Measurements from ENCODE around the gene PAN2. TPM values are rescaled to one million over a fixed set of nuclear protein-coding genes. Genes with fewer than 3 reads are reported as not detected.
A peak's percentile ranks its signal among the peaks of the same experiment; 100 is the strongest.

Gene PAN2
- total RNA-seq, 1 experiment from 2014 or later = 75.0 TPM

- Histone ChIP-seq H2AFZ (ENCODE audit: low read depth, low read length, poor library complexity, severe bottlenecking) (no peak overlapping the region), H3K36me3 (ENCODE audit: control insufficient read depth in 1 of 2, insufficient read depth in 2 of 2, low read length in 2 of 2) (peaks cover 3 to 16% of the 10 kb centered on the region in 2 experiments; a peak in 2 of 4 replicates), H3K9me2 (ENCODE audit: insufficient read depth) (no peaks in the 10 kb centered on the region), H3K4me2 (ENCODE audit: low read length) (peak overlapping the region; percentile 93), H3K9ac (ENCODE audit: low read length) (peak overlapping the region; percentile 96), H4K20me1 (ENCODE audit: insufficient read depth) (no peaks in the 10 kb centered on the region), H3K9me3 (ENCODE audit: control insufficient read depth in 1 of 2, insufficient read depth in 1 of 2, low read depth in 1 of 2, low read length in 2 of 2) (no peaks in the 10 kb centered on the region), H3K27me3 (ENCODE audit: insufficient read depth, low read length) (no peaks in the 10 kb centered on the region), H3K4me1 (ENCODE audit: control insufficient read depth in 1 of 2, insufficient read depth in 2 of 2, low read length in 2 of 2) (peaks cover 22 to 48% of the 10 kb centered on the region in 2 experiments; a peak in 3 of 4 replicates), H3K27ac (ENCODE audit: low read depth, low read length) (peak overlapping the region; percentile 74), H3K79me2 (ENCODE audit: insufficient read depth, low read length) (peaks cover 65% of the 10 kb centered on the region), H3K4me3 (replicated peaks in 1 of 2; ENCODE audit: low read depth in 1 of 2, low read length in 2 of 2) (peak overlapping the region; percentile 69 to 99)
- RAD21 ChIA-PET (ENCODE audit: low non-redundant PET in 1 of 2, low total read pairs in 2 of 2, uncharacterized antibody in 2 of 2, unreplicated experiment in 2 of 2) = no interaction called here
- BruUV-seq (replicated peaks) = no TSS peak
- DNase-seq (ENCODE audit: low read depth, low spot score) = no peak
- TF ChIP-seq ELF1 (IDR thresholded peaks at IDR 0.05; ENCODE audit: borderline replicate concordance, low read depth) (no peak), CEBPB (IDR thresholded peaks at IDR 0.05; ENCODE audit: low read depth) (no peak), YY1 (IDR thresholded peaks at IDR 0.05; ENCODE audit: extremely low read depth, insufficient replicate concordance, low read depth, low read length) (no peak), SIN3A (IDR thresholded peaks at IDR 0.05; ENCODE audit: low read depth) (no peak), FOSL1 (IDR thresholded peaks at IDR 0.05; ENCODE audit: low read depth) (no peak), POLR2A (IDR thresholded peaks at IDR 0.05; ENCODE audit: borderline replicate concordance, extremely low read depth, insufficient read depth, insufficient read length) (no peak), TCF7L2 (IDR thresholded peaks at IDR 0.05; ENCODE audit: borderline replicate concordance, extremely low read depth, insufficient read depth, insufficient read length) (no peak), EZH2phosphoT487 (IDR thresholded peaks at IDR 0.05; ENCODE audit: borderline replicate concordance) (no peak)
- TF ChIP-seq, protein P1, sequence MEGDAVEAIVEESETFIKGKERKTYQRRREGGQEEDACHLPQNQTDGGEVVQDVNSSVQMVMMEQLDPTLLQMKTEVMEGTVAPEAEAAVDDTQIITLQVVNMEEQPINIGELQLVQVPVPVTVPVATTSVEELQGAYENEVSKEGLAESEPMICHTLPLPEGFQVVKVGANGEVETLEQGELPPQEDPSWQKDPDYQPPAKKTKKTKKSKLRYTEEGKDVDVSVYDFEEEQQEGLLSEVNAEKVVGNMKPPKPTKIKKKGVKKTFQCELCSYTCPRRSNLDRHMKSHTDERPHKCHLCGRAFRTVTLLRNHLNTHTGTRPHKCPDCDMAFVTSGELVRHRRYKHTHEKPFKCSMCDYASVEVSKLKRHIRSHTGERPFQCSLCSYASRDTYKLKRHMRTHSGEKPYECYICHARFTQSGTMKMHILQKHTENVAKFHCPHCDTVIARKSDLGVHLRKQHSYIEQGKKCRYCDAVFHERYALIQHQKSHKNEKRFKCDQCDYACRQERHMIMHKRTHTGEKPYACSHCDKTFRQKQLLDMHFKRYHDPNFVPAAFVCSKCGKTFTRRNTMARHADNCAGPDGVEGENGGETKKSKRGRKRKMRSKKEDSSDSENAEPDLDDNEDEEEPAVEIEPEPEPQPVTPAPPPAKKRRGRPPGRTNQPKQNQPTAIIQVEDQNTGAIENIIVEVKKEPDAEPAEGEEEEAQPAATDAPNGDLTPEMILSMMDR (IDR thresholded peaks at IDR 0.05 in 2 of 3, conservative IDR thresholded peaks at IDR 0.05 in 1 of 3; ENCODE audit: borderline replicate concordance in 1 of 3, insufficient read depth in 1 of 3, low read depth in 2 of 3, low read length in 2 of 3) = no peak
- TF ChIP-seq, protein P2, sequence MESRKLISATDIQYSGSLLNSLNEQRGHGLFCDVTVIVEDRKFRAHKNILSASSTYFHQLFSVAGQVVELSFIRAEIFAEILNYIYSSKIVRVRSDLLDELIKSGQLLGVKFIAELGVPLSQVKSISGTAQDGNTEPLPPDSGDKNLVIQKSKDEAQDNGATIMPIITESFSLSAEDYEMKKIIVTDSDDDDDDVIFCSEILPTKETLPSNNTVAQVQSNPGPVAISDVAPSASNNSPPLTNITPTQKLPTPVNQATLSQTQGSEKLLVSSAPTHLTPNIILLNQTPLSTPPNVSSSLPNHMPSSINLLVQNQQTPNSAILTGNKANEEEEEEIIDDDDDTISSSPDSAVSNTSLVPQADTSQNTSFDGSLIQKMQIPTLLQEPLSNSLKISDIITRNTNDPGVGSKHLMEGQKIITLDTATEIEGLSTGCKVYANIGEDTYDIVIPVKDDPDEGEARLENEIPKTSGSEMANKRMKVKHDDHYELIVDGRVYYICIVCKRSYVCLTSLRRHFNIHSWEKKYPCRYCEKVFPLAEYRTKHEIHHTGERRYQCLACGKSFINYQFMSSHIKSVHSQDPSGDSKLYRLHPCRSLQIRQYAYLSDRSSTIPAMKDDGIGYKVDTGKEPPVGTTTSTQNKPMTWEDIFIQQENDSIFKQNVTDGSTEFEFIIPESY (IDR thresholded peaks at IDR 0.05; ENCODE audit: extremely low read depth, insufficient replicate concordance, low read length) = no peak
- TF ChIP-seq, protein P3, sequence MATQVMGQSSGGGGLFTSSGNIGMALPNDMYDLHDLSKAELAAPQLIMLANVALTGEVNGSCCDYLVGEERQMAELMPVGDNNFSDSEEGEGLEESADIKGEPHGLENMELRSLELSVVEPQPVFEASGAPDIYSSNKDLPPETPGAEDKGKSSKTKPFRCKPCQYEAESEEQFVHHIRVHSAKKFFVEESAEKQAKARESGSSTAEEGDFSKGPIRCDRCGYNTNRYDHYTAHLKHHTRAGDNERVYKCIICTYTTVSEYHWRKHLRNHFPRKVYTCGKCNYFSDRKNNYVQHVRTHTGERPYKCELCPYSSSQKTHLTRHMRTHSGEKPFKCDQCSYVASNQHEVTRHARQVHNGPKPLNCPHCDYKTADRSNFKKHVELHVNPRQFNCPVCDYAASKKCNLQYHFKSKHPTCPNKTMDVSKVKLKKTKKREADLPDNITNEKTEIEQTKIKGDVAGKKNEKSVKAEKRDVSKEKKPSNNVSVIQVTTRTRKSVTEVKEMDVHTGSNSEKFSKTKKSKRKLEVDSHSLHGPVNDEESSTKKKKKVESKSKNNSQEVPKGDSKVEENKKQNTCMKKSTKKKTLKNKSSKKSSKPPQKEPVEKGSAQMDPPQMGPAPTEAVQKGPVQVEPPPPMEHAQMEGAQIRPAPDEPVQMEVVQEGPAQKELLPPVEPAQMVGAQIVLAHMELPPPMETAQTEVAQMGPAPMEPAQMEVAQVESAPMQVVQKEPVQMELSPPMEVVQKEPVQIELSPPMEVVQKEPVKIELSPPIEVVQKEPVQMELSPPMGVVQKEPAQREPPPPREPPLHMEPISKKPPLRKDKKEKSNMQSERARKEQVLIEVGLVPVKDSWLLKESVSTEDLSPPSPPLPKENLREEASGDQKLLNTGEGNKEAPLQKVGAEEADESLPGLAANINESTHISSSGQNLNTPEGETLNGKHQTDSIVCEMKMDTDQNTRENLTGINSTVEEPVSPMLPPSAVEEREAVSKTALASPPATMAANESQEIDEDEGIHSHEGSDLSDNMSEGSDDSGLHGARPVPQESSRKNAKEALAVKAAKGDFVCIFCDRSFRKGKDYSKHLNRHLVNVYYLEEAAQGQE (IDR thresholded peaks at IDR 0.05; ENCODE audit: low read depth) = no peak
- intact Hi-C loops (cut with micrococcal nuclease) = no loop called here
- CTCF ChIA-PET = interaction anchor here (1.5 kb wide), 1 partner anchor 181 kb away, joined by 3 read pairs; the partner anchor contains the start of gene ZC3H10
- no peak for ATAC-seq
- POLR2A ChIA-PET = no interaction called here
Observed at GRCh38 chr12:56298828-56299227, 35.0 kb downstream of the PAN2 start.
